Pulmonary artery endothelial cell (primary cell): ENCODE measurements around the gene CAPSL. TPM values are rescaled to one million over a fixed set of nuclear protein-coding genes. Genes with fewer than 3 reads are reported as not detected.
"Not testable (repeated sequence)": the region's sequence is repeated elsewhere in the genome, so short reads cannot be mapped to it uniquely, and the experiment has no call there.

Experiments used
- DNase-seq: peaks from one replicate; pipeline ENCODE4 v3.0.0-alpha.2; 2011; ENCODE audit warnings: low read depth, low spot score
- total RNA-seq: library from RNA; depleted of rRNA; stranded (reverse); fragments of >200 nt; gene quantifications from 2 replicates; pipeline ENCODE4 v1.2.3, GENCODE V29; 2014

The CAPSL gene
- total RNA-seq, 1 donor from 2014 or later = not detected

GRCh38 chr5:35877655-35878054 lies 60.8 kb downstream of the CAPSL start:
- no peak for DNase-seq

DNA sequence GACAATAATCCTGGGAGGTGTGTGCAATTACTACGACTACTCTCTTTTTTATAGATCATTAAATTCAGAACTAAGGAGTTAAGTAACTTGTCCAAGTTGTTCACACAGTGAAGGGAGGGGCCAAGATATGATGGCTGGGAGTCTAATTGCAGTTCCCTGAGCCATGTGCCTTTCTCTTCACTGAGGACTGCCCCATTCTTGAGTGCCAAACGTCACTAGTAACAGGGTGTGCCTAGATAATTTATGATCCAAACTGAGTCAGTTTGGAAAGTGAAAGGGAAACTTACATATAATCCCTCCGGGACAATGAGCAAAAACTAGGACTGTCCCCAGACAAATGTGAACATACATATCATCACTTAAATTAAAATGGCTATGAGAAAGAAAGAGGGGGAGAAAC lies 61.5 kb downstream of the CAPSL start:
- no peak for DNase-seq

DNA sequence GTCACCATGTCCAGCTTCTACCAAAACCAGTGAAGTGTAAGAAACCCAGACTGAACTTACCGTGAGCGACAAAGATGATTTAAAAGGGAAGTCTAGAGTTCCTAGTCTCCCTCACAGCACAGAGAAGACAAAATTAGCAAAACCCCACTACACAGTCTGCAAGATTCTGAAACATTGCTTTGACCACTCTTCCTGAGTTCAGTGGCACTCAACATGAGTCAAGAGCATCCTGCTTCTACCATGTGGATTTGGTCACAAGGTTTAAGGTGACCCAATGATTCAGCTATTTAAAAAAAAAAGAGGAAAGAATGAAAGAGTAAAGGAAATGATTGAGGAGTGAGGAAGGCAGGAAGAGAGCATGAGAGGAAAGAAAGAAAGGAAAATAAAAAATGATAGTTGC lies 62.0 kb downstream of the CAPSL start:
- no peak for DNase-seq

GRCh38 chr5:35870605-35871004 lies 67.8 kb downstream of the CAPSL start:
- DNase-seq = no peak

DNA sequence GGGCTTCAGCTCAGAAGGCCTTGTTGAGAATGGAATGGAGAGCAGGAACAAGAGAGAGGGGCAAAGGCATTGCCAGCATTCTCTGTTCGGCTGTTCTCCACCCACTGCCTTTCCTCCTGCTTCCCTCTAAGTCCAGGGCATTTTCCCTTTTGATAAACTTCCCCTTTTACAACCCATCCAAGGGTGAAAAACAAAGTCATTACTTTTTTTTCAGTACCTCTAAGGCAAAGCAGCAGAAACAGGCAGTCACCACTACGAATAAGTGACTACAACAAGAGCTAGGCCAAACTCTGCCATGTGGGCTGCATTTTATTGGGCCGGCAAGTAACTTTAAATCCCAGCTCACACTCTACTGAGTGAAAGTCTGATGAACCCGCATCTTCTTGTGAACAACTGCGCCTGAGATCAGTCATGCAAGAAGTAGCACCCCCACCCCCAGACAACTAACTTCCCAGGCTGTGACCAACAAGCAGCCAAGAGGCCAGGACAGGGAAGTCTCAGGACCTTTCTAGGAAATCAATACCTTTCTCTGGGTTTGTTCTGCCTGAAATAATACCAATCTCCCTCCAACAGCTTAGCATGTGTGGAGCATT lies 68.6 kb downstream of the CAPSL start:
- DNase-seq = no peak

GRCh38 chr5:35867998-35868397 lies 70.4 kb downstream of the CAPSL start:
- DNase-seq = no peak

DNA sequence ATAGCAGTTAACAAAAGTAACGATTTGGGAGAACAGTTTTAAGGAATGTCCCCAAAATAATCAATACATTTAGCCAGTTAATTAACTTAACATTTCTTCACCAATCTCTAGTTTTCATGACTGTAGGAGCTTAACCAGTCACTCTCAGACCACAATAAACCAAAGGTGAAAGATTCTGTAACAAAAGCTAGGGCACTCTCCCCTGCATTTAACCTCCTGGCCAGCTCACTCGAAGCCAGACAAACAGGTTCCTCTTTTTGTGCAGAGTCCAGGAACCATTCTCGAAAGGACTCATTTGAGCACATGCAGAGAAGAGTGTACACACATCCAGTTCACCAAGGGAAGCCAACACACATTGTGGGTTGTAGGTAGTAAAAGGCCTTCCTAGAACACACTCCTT lies 75.3 kb downstream of the CAPSL start:
- DNase-seq = no peak

- no peak for DNase-seq
These were observed 76.3 kb downstream of the CAPSL start for GRCh38 chr5:35862126-35862525.

DNA sequence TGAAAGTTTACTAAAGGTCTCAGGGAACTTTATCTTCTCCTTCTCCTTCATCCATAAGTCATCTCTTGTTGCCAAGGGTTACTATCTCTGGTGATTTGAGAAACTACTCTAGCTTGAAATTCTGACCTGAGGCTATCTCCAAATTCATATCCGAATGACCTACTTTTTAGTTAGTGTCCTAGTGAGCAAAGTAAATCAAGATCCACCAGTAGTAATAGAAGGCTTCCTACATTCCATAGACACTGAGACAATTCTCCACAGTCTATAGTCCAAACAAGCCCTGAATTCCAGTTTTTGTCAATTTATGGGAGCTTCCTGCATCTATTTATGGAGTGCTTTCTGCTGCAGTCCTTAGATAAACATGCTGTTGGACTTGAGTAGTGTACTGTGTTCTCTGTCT lies 76.7 kb downstream of the CAPSL start:
- DNase-seq = no peak

DNA sequence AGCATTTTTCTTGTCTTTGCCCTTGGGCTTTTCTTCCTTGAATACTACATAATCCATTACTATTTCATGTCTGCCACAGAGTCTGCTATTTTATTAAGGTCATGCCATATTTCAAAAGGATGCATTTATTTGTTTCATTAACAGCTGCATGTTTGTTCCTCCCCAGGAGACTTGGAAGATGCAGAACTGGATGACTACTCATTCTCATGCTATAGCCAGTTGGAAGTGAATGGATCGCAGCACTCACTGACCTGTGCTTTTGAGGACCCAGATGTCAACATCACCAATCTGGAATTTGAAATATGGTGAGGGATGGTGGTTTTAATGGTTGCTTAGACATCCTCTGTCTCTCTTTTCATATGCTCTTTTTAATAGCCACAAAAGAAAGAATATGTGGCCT lies 77.7 kb downstream of the CAPSL start:
- DNase-seq = no peak

GRCh38 chr5:35859101-35859661 lies 79.2 kb downstream of the CAPSL start:
- no peak for DNase-seq

- DNase-seq = peak; percentile 32
These were observed 80.7 kb downstream of the CAPSL start for GRCh38 chr5:35857606-35858205.

- DNase-seq = no peak
These were observed 81.6 kb downstream of the CAPSL start, which contains the start of gene IL7R for GRCh38 chr5:35856765-35857351. IL7R (plus strand) TSS chr5:35856891; CDS start chr5:35856978, 87 bp downstream.

- DNase-seq = not testable (repeated sequence)
These were observed 82.1 kb downstream of the CAPSL start for GRCh38 chr5:35856186-35856764.

GRCh38 chr5:35855187-35855586 lies 83.2 kb downstream of the CAPSL start:
- DNase-seq = no peak

Other genes with a start within 250 kb of the CAPSL start
- 0.39 and 1.2 TPM in 2 replicates for gene IL7R, start 81.7 kb downstream of the CAPSL start, total RNA-seq
- not detected in 2 replicates for gene UGT3A1, start 52.8 kb upstream of the CAPSL start, total RNA-seq
- not detected in 2 replicates for gene UGT3A2, start 128.3 kb upstream of the CAPSL start, total RNA-seq
- gene LMBRD2, start 213.3 kb upstream of the CAPSL start, total RNA-seq = 5.1 and 13.8 TPM in 2 replicates
- gene SKP2, start 213.5 kb upstream of the CAPSL start, total RNA-seq = 23.9 and 51.7 TPM in 2 replicates